WERI-Rb-1 (cell line): ENCODE data around the gene BPIFB4.

ENCODE experiments used
- DNase-seq: peaks from one replicate; pipeline ENCODE4 v3.0.0-alpha.2; 2020
- H3K27ac ChIP-seq: fragments of 250-450 bp; sonication (Bioruptor Pico); 2 replicates; pipeline ENCODE4 v1.5.1; 2020; ENCODE audit warnings: mild to moderate bottlenecking, moderate library complexity
- H3K27me3 ChIP-seq: fragments of 250-450 bp; sonication (Bioruptor Pico); 2 replicates; pipeline ENCODE4 v1.5.1; 2021; ENCODE audit warnings: mild to moderate bottlenecking, low read depth, moderate library complexity; ENCODE audit not compliant: insufficient read depth, severe bottlenecking
- H3K36me3 ChIP-seq: fragments of 250-450 bp; sonication (Bioruptor Pico); 2 replicates; pipeline ENCODE4 v1.5.1; 2020; ENCODE audit warnings: mild to moderate bottlenecking, moderate library complexity
- H3K4me3 ChIP-seq: 2 replicates; pipeline ENCODE4 v1.5.1; 2011; ENCODE audit warnings: low read depth, mild to moderate bottlenecking, control low read depth, low read length
- H3K9me3 ChIP-seq: fragments of 250-450 bp; sonication (Bioruptor Pico); 2 replicates; pipeline ENCODE4 v1.5.1; 2021; ENCODE audit warnings: mild to moderate bottlenecking, moderate library complexity; ENCODE audit not compliant: severe bottlenecking
- CTCF ChIP-seq: IDR thresholded peaks from 2 replicates; pipeline ENCODE4 v1.5.1; 2011; ENCODE audit warnings: low read depth, mild to moderate bottlenecking, control low read depth, inconsistent platforms, low read length

Gene BPIFB4

GRCh38 chr20:33034115-33034514 is 45.3 kb upstream of the BPIFB4 start:
- no peaks in the 10 kb centered on the region for H3K27me3 ChIP-seq
- no peak for TF ChIP-seq CTCF
- no peak overlapping the region for H3K27ac ChIP-seq
- no peak overlapping the region for H3K4me3 ChIP-seq
- H3K36me3 ChIP-seq: no peaks in the 10 kb centered on the region
- no peak for DNase-seq
- H3K9me3 ChIP-seq: no peaks in the 10 kb centered on the region

- Histone ChIP-seq H3K9me3 (no peaks in the 10 kb centered on the region), H3K27me3 (no peaks in the 10 kb centered on the region), H3K36me3 (no peaks in the 10 kb centered on the region), H3K27ac (no peak overlapping the region), H3K4me3 (no peak overlapping the region)
- no peak for TF ChIP-seq CTCF
- no peak for DNase-seq
Measured at GRCh38 chr20:33034901-33035492, 44.4 kb upstream of the BPIFB4 start.

GRCh38 chr20:33037456-33037855 is 42.0 kb upstream of the BPIFB4 start:
- H3K36me3 ChIP-seq: no peaks in the 10 kb centered on the region
- no peaks in the 10 kb centered on the region for H3K9me3 ChIP-seq
- no peaks in the 10 kb centered on the region for H3K27me3 ChIP-seq
- H3K27ac ChIP-seq: no peak overlapping the region
- H3K4me3 ChIP-seq: no peak overlapping the region
- TF ChIP-seq CTCF: no peak
- no peak for DNase-seq

GRCh38 chr20:33038243-33038642 is 41.2 kb upstream of the BPIFB4 start:
- Histone ChIP-seq H3K27me3 (no peaks in the 10 kb centered on the region), H3K27ac (no peak overlapping the region), H3K9me3 (no peaks in the 10 kb centered on the region), H3K4me3 (no peak overlapping the region), H3K36me3 (no peaks in the 10 kb centered on the region)
- TF ChIP-seq CTCF: no peak
- no peak for DNase-seq

- TF ChIP-seq CTCF: no peak
- Histone ChIP-seq H3K27me3 (no peaks in the 10 kb centered on the region), H3K9me3 (peaks cover 11% of the 10 kb centered on the region), H3K27ac (no peak overlapping the region), H3K36me3 (no peaks in the 10 kb centered on the region), H3K4me3 (no peak overlapping the region)
- DNase-seq: no peak
Measured at GRCh38 chr20:33042430-33042829, 37.0 kb upstream of the BPIFB4 start.

GRCh38 chr20:33042983-33043730 is 36.3 kb upstream of the BPIFB4 start:
- no peak overlapping the region for H3K4me3 ChIP-seq
- H3K27me3 ChIP-seq: no peaks in the 10 kb centered on the region
- H3K9me3 ChIP-seq: peaks cover 11% of the 10 kb centered on the region
- H3K36me3 ChIP-seq: no peaks in the 10 kb centered on the region
- TF ChIP-seq CTCF: no peak
- no peak overlapping the region for H3K27ac ChIP-seq
- no peak for DNase-seq
